Activated CD4-positive, alpha-beta T cell treated with anti-CD3 and anti-CD28 coated beads, Interleukin-2, amount 10 ng/mL, durations not matched to agents 7 days and 5 days (primary cell): ENCODE measurements around the gene SLC4A5. TPM values are rescaled to one million over a fixed set of nuclear protein-coding genes. Genes with fewer than 3 reads are reported as not detected.

Experiments used
- CTCF ChIA-PET: fragments of 350-600 bp; sonication (Branson Sonifier 250); formaldehyde crosslinking; loops from one replicate; lab custom pipeline; 2021; ENCODE audit warnings: antibody characterized with exemption; lab: Charles Lee
- POLR2A ChIA-PET: fragments of 350-600 bp; sonication (Branson Sonifier 250); formaldehyde crosslinking; loops from one replicate; lab custom pipeline; 2021; ENCODE audit warnings: antibody characterized with exemption; lab: Charles Lee
- DNase-seq: peaks from one replicate; pipeline ENCODE4 v3.0.0-alpha.2; 2020
- H3K27ac Mint-ChIP-seq: one replicate; pipeline ENCODE4 v1.8.0; 2021; ENCODE audit warnings: mild to moderate bottlenecking, moderate library complexity, mixed read lengths
- H3K27me3 Mint-ChIP-seq: one replicate; pipeline ENCODE4 v1.8.0; 2021; ENCODE audit warnings: mixed read lengths
- H3K36me3 Mint-ChIP-seq: one replicate; pipeline ENCODE4 v1.8.0; 2021; ENCODE audit warnings: low read depth, mixed read lengths
- H3K4me1 Mint-ChIP-seq: one replicate; pipeline ENCODE4 v1.8.0; 2021; ENCODE audit warnings: mixed read lengths
- H3K4me3 Mint-ChIP-seq: one replicate; pipeline ENCODE4 v1.8.0; 2021; ENCODE audit warnings: mild to moderate bottlenecking, moderate library complexity, mixed read lengths
- H3K9me3 Mint-ChIP-seq: one replicate; pipeline ENCODE4 v1.8.0; 2021; ENCODE audit warnings: mixed read lengths
- total RNA-seq, 2 experiments: library from RNA; stranded (reverse); gene quantifications; one replicate each; pipeline ENCODE4 v1.2.3, GENCODE V29; 2021

SLC4A5 gene
- total RNA-seq, 2 experiments from 2014 or later = 3.0 to 4.3 TPM

DNA sequence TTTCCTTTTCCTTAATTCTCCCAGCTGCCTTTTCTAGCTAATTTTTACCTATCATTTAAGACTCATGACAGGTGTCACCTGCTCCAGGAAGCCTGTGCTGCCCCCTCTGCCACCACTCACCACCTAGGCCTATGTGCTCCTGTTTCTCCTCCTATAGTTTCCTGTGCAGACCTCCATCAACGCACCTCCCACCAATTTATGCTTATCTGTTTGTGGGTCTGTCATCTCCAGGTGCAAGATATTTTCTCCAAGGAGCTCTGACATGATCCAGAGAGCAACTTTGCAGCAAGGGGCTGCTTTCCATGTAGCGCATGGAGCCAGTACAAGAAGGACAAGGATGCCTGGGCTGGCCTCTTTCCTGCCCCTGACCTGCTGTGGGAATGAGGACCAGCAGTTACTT lies 42.7 kb downstream of the SLC4A5 start:
- no peak for DNase-seq
- no peak overlapping the region for H3K4me3 Mint-ChIP-seq
- POLR2A ChIA-PET = no interaction called here
- CTCF ChIA-PET = no interaction called here
- no peaks in the 10 kb centered on the region for H3K27me3 Mint-ChIP-seq
- H3K36me3 Mint-ChIP-seq = no peaks in the 10 kb centered on the region
- H3K27ac Mint-ChIP-seq = no peak overlapping the region
- H3K4me1 Mint-ChIP-seq = no peaks in the 10 kb centered on the region
- peaks cover 2% of the 10 kb centered on the region for H3K9me3 Mint-ChIP-seq

DNA sequence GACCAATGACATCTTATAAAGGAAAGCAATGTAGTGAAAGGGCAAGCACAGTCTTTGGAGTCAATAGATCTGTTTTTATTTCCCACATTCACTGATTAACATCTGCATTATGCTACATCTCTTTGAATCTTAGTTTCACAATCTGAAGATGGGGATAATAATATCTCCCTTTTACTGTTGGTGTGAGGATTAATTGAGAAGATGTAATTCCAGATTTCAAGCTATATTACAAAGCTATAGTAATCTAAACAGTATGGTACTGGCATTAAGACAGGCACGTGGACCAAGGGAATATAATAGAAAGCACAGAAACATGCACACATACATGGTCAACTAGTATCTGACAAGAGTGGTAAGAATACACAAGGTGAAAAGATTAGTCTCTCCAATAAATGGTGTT lies 45.3 kb downstream of the SLC4A5 start:
- ChIA-PET CTCF (no interaction called here), POLR2A (no interaction called here)
- no peak overlapping the region for H3K4me3 Mint-ChIP-seq

GRCh38 chr2:74297391-74297790 lies 45.8 kb downstream of the SLC4A5 start:
- no peak for DNase-seq
- H3K9me3 Mint-ChIP-seq = peaks cover 2% of the 10 kb centered on the region
- H3K27ac Mint-ChIP-seq = no peak overlapping the region
- no peaks in the 10 kb centered on the region for H3K36me3 Mint-ChIP-seq
- POLR2A ChIA-PET = no interaction called here
- no peaks in the 10 kb centered on the region for H3K4me1 Mint-ChIP-seq
- H3K27me3 Mint-ChIP-seq = no peaks in the 10 kb centered on the region
- no peak overlapping the region for H3K4me3 Mint-ChIP-seq
- CTCF ChIA-PET = no interaction called here

More for the DNA sequence above, 45.3 kb downstream of the SLC4A5 start:
- no peaks in the 10 kb centered on the region for H3K27me3 Mint-ChIP-seq
- H3K36me3 Mint-ChIP-seq = no peaks in the 10 kb centered on the region
- H3K9me3 Mint-ChIP-seq = peaks cover 2% of the 10 kb centered on the region
- H3K27ac Mint-ChIP-seq = no peak overlapping the region
- no peaks in the 10 kb centered on the region for H3K4me1 Mint-ChIP-seq
- no peak for DNase-seq

DNA sequence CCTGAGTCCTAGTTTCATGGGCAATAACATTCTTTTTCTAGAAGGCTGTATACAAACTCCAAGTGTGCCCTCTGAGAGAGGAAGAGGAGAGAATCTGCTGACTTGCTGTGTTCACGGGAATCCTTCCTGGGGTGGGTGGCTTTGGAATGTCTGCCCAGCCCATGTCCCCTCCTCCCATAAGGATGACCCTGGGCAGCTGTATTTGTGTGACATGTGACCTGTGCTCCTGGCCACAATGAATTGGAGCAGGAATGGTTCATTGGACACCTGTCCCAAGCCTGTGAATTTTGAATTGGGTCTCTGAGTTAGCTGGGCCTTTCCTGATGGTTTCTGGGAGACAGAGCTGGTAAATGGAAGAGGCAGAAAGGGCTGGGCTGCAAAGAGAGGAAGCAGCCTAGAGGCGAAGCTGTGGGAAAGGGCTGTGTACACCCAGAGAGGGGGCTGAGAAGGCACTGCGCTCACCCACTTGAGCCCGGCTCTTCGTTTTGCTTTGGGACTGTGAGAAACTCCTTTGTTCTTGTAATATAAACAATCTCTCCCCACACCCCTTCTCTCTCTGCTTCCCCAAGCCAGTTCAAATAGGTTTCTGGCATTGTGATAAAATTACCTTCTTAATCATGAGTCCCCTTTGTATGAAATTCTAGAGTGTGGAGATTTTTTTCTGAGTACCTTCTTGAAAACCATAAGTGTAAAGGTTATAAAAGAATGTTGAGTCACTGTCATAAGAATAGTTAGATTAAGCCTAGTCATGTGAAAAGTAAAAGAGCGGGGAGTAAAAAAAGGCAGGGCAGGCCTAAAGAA lies 49.8 kb downstream of the SLC4A5 start:
- peaks cover 2% of the 10 kb centered on the region for H3K27me3 Mint-ChIP-seq
- H3K27ac Mint-ChIP-seq = no peak overlapping the region

DNA sequence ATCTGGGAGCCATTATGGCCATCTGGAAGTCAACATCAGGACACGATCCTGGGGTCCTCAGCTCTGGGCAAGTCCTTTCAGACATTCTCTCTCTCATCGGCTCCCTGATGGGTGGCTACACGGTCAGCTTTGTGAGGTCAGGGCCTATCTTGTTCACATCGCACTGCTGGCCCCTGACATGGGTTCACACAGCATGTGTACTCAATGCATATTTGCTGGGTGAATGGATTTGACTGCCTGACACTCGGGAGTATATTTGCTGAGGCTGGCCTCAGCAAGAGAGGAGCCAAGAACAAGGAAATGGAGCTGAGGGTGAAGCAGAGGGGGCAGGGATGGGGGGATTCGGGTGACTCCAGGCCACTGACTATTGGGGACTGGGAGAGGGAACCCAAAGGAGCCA lies 50.5 kb downstream of the SLC4A5 start:
- Mint-ChIP-seq H3K27me3 (peaks cover 2% of the 10 kb centered on the region), H3K4me3 (no peak overlapping the region), H3K27ac (peak overlapping the region; percentile 7), H3K9me3 (no peaks in the 10 kb centered on the region), H3K4me1 (peaks cover 17% of the 10 kb centered on the region), H3K36me3 (peaks cover 3% of the 10 kb centered on the region)
- no peak for DNase-seq
- CTCF ChIA-PET = interaction anchor here (1.3 to 2.1 kb wide), 2 partner anchors 15 to 43 kb away, joined by 4 to 5 read pairs; no protein-coding TSS in a partner anchor
- POLR2A ChIA-PET = no interaction called here

More for the DNA sequence above, 49.8 kb downstream of the SLC4A5 start:
- H3K4me3 Mint-ChIP-seq = no peak overlapping the region
- CTCF ChIA-PET = interaction anchor here (1.3 to 2.1 kb wide), 2 partner anchors 15 to 42 kb away, joined by 4 to 5 read pairs; no protein-coding TSS in a partner anchor
- no peaks in the 10 kb centered on the region for H3K9me3 Mint-ChIP-seq
- DNase-seq = no peak
- peaks cover 3% of the 10 kb centered on the region for H3K36me3 Mint-ChIP-seq
- POLR2A ChIA-PET = no interaction called here
- H3K4me1 Mint-ChIP-seq = peaks cover 17% of the 10 kb centered on the region

- peaks cover 17% of the 10 kb centered on the region for H3K4me1 Mint-ChIP-seq
- H3K4me3 Mint-ChIP-seq = no peak overlapping the region
- peaks cover 3% of the 10 kb centered on the region for H3K36me3 Mint-ChIP-seq
- no peak for DNase-seq
- H3K27ac Mint-ChIP-seq = peak overlapping the region; percentile 15
- peaks cover 2% of the 10 kb centered on the region for H3K27me3 Mint-ChIP-seq
- ChIA-PET POLR2A (no interaction called here), CTCF (interaction anchor here (1.3 to 2.1 kb wide), 3 partner anchors 12 to 43 kb away, joined by 4 to 5 read pairs (median 4); no protein-coding TSS in a partner anchor)
- no peaks in the 10 kb centered on the region for H3K9me3 Mint-ChIP-seq
These were observed 51.2 kb downstream of the SLC4A5 start for GRCh38 chr2:74291886-74292621.

DNA sequence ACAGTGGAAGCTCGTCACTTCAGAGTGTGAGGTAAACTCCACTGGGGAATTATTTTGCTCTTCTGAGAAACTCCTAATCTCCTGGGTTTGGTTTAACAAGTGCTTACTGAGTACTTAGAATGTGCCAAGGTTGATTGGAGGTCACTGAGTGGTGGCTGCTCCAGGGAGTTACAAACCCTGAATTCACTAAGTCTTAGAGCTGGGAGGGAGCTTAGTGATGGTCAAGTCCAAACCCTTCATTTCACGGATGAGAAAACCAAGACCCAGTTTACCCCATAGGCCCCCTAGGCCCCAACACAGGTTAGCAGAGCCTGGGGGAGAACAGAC lies 52.0 kb downstream of the SLC4A5 start:
- Mint-ChIP-seq H3K4me3 (no peak overlapping the region), H3K27me3 (peaks cover 2% of the 10 kb centered on the region), H3K36me3 (peaks cover 3% of the 10 kb centered on the region), H3K27ac (peak overlapping the region; percentile 92), H3K9me3 (no peaks in the 10 kb centered on the region), H3K4me1 (peaks cover 17% of the 10 kb centered on the region)
- ChIA-PET POLR2A (interaction anchor here (0.6 kb wide), 1 partner anchor 49 kb away, joined by 3 read pairs; no protein-coding TSS in a partner anchor), CTCF (interaction anchor here (1.4 to 2.1 kb wide), 3 partner anchors 12 to 44 kb away, joined by 3 to 5 read pairs (median 4); no protein-coding TSS in a partner anchor)
- DNase-seq = no peak

GRCh38 chr2:74290466-74291217 lies 52.6 kb downstream of the SLC4A5 start:
- H3K4me1 Mint-ChIP-seq = peaks cover 17% of the 10 kb centered on the region
- CTCF ChIA-PET = interaction anchor here (1.4 to 1.5 kb wide), 2 partner anchors 11 to 38 kb away, joined by 3 to 4 read pairs; no protein-coding TSS in a partner anchor

DNA sequence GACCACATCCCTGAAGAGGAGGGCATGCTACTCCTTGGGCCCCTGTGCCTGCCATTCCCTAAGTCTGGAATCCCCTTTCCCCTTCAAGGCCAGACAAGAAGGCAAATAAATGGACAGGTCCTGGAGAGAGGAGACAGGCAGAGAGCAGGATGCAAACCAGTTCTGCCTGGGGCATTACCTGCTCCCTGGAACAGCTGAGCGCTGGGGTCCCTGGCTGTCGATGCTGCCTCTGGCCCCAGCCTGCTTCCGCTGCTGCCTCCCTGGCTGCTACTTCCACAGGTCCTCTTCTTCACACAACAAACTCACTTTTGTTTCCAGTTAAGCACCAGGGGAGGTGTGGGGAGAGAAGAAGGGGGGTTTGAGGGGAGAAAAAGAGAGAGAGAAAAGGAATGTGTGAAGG lies 53.1 kb downstream of the SLC4A5 start:
- peaks cover 3% of the 10 kb centered on the region for H3K36me3 Mint-ChIP-seq
- peaks cover 2% of the 10 kb centered on the region for H3K27me3 Mint-ChIP-seq
- peak overlapping the region; percentile 92 for H3K27ac Mint-ChIP-seq
- DNase-seq = no peak
- CTCF ChIA-PET = interaction anchor here (1.5 kb wide), 1 partner anchor 10 kb away, joined by 4 read pairs; no protein-coding TSS in a partner anchor
- H3K4me3 Mint-ChIP-seq = peak overlapping the region; percentile 67
- POLR2A ChIA-PET = interaction anchor here (0.6 kb wide), 1 partner anchor 37 kb away, joined by 7 read pairs; no protein-coding TSS in a partner anchor
- peaks cover 17% of the 10 kb centered on the region for H3K4me1 Mint-ChIP-seq
- H3K9me3 Mint-ChIP-seq = no peaks in the 10 kb centered on the region

More at GRCh38 chr2:74290466-74291217, 52.6 kb downstream of the SLC4A5 start:
- Mint-ChIP-seq H3K9me3 (no peaks in the 10 kb centered on the region), H3K36me3 (peaks cover 3% of the 10 kb centered on the region), H3K4me3 (peak overlapping the region; percentile 67), H3K27ac (peak overlapping the region; percentile 92), H3K27me3 (peaks cover 2% of the 10 kb centered on the region)
- DNase-seq = peak; percentile 66
- POLR2A ChIA-PET = interaction anchor here (0.6 kb wide), 2 partner anchors 36 to 50 kb away, joined by 3 to 7 read pairs; no protein-coding TSS in a partner anchor

GRCh38 chr2:74286725-74287124 lies 56.5 kb downstream of the SLC4A5 start:
- Mint-ChIP-seq H3K27ac (no peak overlapping the region), H3K36me3 (peaks cover 3% of the 10 kb centered on the region), H3K4me1 (peaks cover 17% of the 10 kb centered on the region), H3K9me3 (no peaks in the 10 kb centered on the region), H3K27me3 (peaks cover 2% of the 10 kb centered on the region), H3K4me3 (no peak overlapping the region)
- ChIA-PET POLR2A (no interaction called here), CTCF (interaction anchor here (0.9 kb wide), 2 partner anchors 19 to 35 kb away, joined by 3 to 4 read pairs; no protein-coding TSS in a partner anchor)
- no peak for DNase-seq

GRCh38 chr2:74281141-74281975 lies 61.9 kb downstream of the SLC4A5 start:
- peaks cover 7% of the 10 kb centered on the region for H3K27me3 Mint-ChIP-seq
- ChIA-PET CTCF (no interaction called here), POLR2A (no interaction called here)
- no peak for DNase-seq
- no peaks in the 10 kb centered on the region for H3K36me3 Mint-ChIP-seq
- H3K4me1 Mint-ChIP-seq = no peaks in the 10 kb centered on the region
- H3K9me3 Mint-ChIP-seq = no peaks in the 10 kb centered on the region
- H3K27ac Mint-ChIP-seq = no peak overlapping the region
- H3K4me3 Mint-ChIP-seq = no peak overlapping the region
